ENCODE data around the gene DDX19B. TPM values are rescaled to one million over a fixed set of nuclear protein-coding genes. Genes with fewer than 3 reads are reported as not detected.

The DDX19B gene
- total RNA-seq, 1 experiment from 2014 or later: 36.3 TPM

Small RNA genes within 50 kb of the gene (small RNA-seq; reads per million reads assigned to genes)
- not detected for gene RN7SL279P

Other genes with a start within 250 kb of the DDX19B start
- gene PDPR, start 184.9 kb upstream of the DDX19B start, total RNA-seq (2014; rRNA removed; shearing (Covaris generic)): 16.6 and 16.8 TPM in 2 replicates
- gene CLEC18C, start 125.4 kb upstream of the DDX19B start, total RNA-seq (2014; rRNA removed; shearing (Covaris generic)): 0.03 TPM in 1 of 2 replicates, not detected in the other
- 35.2 and 44.2 TPM in 2 replicates for gene EXOSC6, start 47.2 kb upstream of the DDX19B start, total RNA-seq (2014; rRNA removed; shearing (Covaris generic))
- 85.5 and 87.5 TPM in 2 replicates for gene AARS1, start 9.7 kb upstream of the DDX19B start, total RNA-seq (2014; rRNA removed; shearing (Covaris generic))
- 79.4 and 87.5 TPM in 2 replicates for gene DDX19A, start 47.7 kb downstream of the DDX19B start, total RNA-seq (2014; rRNA removed; shearing (Covaris generic))
- gene ST3GAL2, start 139.9 kb downstream of the DDX19B start, total RNA-seq (2014; rRNA removed; shearing (Covaris generic)): 27.9 and 38.1 TPM in 2 replicates
- gene FCSK, start 155.4 kb downstream of the DDX19B start, total RNA-seq (2014; rRNA removed; shearing (Covaris generic)): 3.9 and 4.9 TPM in 2 replicates
- 52.8 and 63.4 TPM in 2 replicates for gene COG4, start 224.4 kb downstream of the DDX19B start, total RNA-seq (2014; rRNA removed; shearing (Covaris generic))
- 152 and 267 TPM in 2 replicates for gene SF3B3, start 224.6 kb downstream of the DDX19B start, total RNA-seq (2014; rRNA removed; shearing (Covaris generic))